PC-3 (cell line): ENCODE results near the gene AKAP8L. TPM values are rescaled to one million over a fixed set of nuclear protein-coding genes. Genes with fewer than 3 reads are reported as not detected.

Source experiments
- ATAC-seq: fragments of 200-7000 bp; cut with Tn5 transposase; 2 replicates; pipeline ENCODE4 v1.9.1; 2020; ENCODE audit warnings: mild to moderate bottlenecking, moderate library complexity
- BruUV-seq: library from RNA; stranded (reverse); fragments of 400-500 nt; replicated peaks from 2 replicates; lab custom pipeline; 2021; lab: Mats Ljungman, UMichigan
- CTCF ChIA-PET: fragments of 300-600 bp; sonication (Branson Sonifier 250); formaldehyde crosslinking; loops from one replicate; lab custom pipeline; 2022; ENCODE audit warnings: antibody characterized with exemption; lab: Charles Lee
- POLR2A ChIA-PET: fragments of 300-600 bp; sonication (Branson Sonifier 250); formaldehyde crosslinking; loops from one replicate; lab custom pipeline; 2022; ENCODE audit warnings: antibody characterized with exemption; ENCODE audit not compliant: unreplicated experiment; lab: Charles Lee
- DNase-seq: peaks from one replicate; pipeline ENCODE4 v3.0.0-alpha.2; 2015
- H2AFZ ChIP-seq: fragments of 300-600 bp; sonication (generic); 2 replicates; pipeline ENCODE4 v1.6.0; 2016; ENCODE audit warnings: antibody characterized with exemption, low read length
- H3F3A ChIP-seq: fragments of 300-600 bp; sonication (generic); one replicate; pipeline ENCODE4 v1.6.0; 2017; ENCODE audit warnings: antibody characterized with exemption, low read length, control low read depth, mild to moderate bottlenecking; ENCODE audit not compliant: unreplicated experiment
- H3K27ac ChIP-seq: fragments of 300-600 bp; sonication (generic); 2 replicates; pipeline ENCODE4 v1.5.1; 2016; ENCODE audit warnings: mild to moderate bottlenecking, low read length
- H3K27me3 ChIP-seq: fragments of 300-600 bp; sonication (generic); 2 replicates; pipeline ENCODE4 v1.6.1; 2016; ENCODE audit warnings: low read length, mixed read lengths
- H3K36me3 ChIP-seq: fragments of 300-600 bp; sonication (generic); 2 replicates; pipeline ENCODE4 v1.6.1; 2016; ENCODE audit warnings: low read depth, mixed run types, low read length, mixed read lengths
- H3K4me1 ChIP-seq: fragments of 300-600 bp; sonication (generic); 2 replicates; pipeline ENCODE4 v1.5.1; 2016; ENCODE audit warnings: low read length; ENCODE audit not compliant: insufficient read depth
- H3K4me2 ChIP-seq: fragments of 300-600 bp; sonication (generic); 2 replicates; pipeline ENCODE4 v1.6.0; 2016; ENCODE audit warnings: low read length
- H3K4me3 ChIP-seq: fragments of 300-600 bp; sonication (generic); 2 replicates; pipeline ENCODE4 v1.5.1; 2016; ENCODE audit warnings: mild to moderate bottlenecking, low read length, mixed read lengths
- H3K79me2 ChIP-seq: fragments of 300-600 bp; sonication (generic); 2 replicates; pipeline ENCODE4 v1.6.1; 2017; ENCODE audit warnings: low read length, mixed read lengths
- H3K9ac ChIP-seq: fragments of 300-600 bp; sonication (generic); 2 replicates; pipeline ENCODE4 v1.6.0; 2016; ENCODE audit warnings: mild to moderate bottlenecking, low read length
- H3K9me2 ChIP-seq: fragments of 300-600 bp; sonication (generic); replicated peaks from 2 replicates; pipeline ENCODE4 v1.6.1; 2016; ENCODE audit warnings: mixed run types, low read length, mixed read lengths
- H3K9me3 ChIP-seq: fragments of 300-600 bp; sonication (generic); 2 replicates; pipeline ENCODE4 v1.6.1; 2016; ENCODE audit warnings: low read length, mixed read lengths
- H4K20me1 ChIP-seq: fragments of 300-600 bp; sonication (generic); 2 replicates; pipeline ENCODE4 v1.6.1; 2016; ENCODE audit warnings: low read length, mixed read lengths
- EZH2 ChIP-seq: fragments of 300-600 bp; sonication (generic); IDR thresholded peaks from one replicate; pipeline ENCODE4 v1.6.1; 2017; ENCODE audit warnings: antibody characterized with exemption, mild to moderate bottlenecking, low read length; ENCODE audit not compliant: unreplicated experiment
- EZH2phosphoT487 ChIP-seq: fragments of 300-600 bp; sonication (generic); IDR thresholded peaks from 2 replicates; pipeline ENCODE4 v1.6.1; 2018; ENCODE audit warnings: mild to moderate bottlenecking, antibody characterized with exemption, low read length, borderline replicate concordance
- intact Hi-C: fragments of 100-400 bp; cut with micrococcal nuclease; formaldehyde crosslinking; loops from 2 replicates; pipeline ENCODE4 v1.9.0; 2023
- total RNA-seq: library from RNA; depleted of rRNA; stranded (reverse); fragments of >200 nt; gene quantifications from 2 replicates; pipeline ENCODE4 v1.2.3, GENCODE V29; 2014
- TF ChIP-seq, protein P1 (sequence below): fragments of 300-600 bp; sonication (generic); conservative IDR thresholded peaks from 2 replicates; pipeline ENCODE4 v1.5.1; 2017; ENCODE audit warnings: antibody characterized with exemption, low read depth, mild to moderate bottlenecking, low read length

AKAP8L gene
- total RNA-seq, 1 experiment from 2014 or later = 97.9 TPM

DNA sequence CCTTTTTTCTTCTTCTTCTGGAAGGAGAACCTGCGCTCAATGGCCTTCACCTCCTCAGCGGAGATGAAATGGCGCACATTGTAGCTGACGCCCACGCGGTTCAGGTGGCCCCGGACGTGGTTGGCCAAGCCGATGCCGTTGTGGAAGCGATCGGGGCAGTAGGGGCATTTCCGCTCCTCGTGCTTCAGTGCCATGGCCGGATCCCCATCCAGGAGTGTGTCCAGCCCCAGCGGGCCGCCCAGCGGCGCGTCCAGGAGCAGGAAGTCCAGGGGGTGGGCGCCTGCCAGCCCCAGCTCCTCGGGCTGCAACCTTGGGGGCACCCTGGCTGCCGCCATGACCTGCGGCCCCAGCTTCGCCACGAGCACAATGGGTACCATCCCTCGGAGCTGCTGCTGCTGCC lies 19.8 kb upstream of the AKAP8L start:
- Histone ChIP-seq H3F3A (no peaks in the 10 kb centered on the region), H3K36me3 (no peaks in the 10 kb centered on the region), H3K27me3 (no peaks in the 10 kb centered on the region), H2AFZ (no peak overlapping the region), H3K9me2 (no peaks in the 10 kb centered on the region), H3K4me2 (no peak overlapping the region), H3K4me1 (0 out of 2 replicates have a peak, but pooled peaks cover under 1% of the 10 kb centered on the region), H3K79me2 (no peaks in the 10 kb centered on the region), H3K9me3 (no peaks in the 10 kb centered on the region), H3K4me3 (no peak overlapping the region), H3K9ac (no peak overlapping the region), H4K20me1 (no peaks in the 10 kb centered on the region), H3K27ac (no peak overlapping the region)
- POLR2A ChIA-PET = no interaction called here
- ATAC-seq (no peak), DNase-seq (no peak)
- no peak for TF ChIP-seq EZH2
- TF ChIP-seq EZH2phosphoT487 = no peak
- TF ChIP-seq, protein P1, sequence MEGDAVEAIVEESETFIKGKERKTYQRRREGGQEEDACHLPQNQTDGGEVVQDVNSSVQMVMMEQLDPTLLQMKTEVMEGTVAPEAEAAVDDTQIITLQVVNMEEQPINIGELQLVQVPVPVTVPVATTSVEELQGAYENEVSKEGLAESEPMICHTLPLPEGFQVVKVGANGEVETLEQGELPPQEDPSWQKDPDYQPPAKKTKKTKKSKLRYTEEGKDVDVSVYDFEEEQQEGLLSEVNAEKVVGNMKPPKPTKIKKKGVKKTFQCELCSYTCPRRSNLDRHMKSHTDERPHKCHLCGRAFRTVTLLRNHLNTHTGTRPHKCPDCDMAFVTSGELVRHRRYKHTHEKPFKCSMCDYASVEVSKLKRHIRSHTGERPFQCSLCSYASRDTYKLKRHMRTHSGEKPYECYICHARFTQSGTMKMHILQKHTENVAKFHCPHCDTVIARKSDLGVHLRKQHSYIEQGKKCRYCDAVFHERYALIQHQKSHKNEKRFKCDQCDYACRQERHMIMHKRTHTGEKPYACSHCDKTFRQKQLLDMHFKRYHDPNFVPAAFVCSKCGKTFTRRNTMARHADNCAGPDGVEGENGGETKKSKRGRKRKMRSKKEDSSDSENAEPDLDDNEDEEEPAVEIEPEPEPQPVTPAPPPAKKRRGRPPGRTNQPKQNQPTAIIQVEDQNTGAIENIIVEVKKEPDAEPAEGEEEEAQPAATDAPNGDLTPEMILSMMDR = no peak
- CTCF ChIA-PET = no interaction called here
- intact Hi-C loops = no loop called here
- BruUV-seq = no TSS peak

DNA sequence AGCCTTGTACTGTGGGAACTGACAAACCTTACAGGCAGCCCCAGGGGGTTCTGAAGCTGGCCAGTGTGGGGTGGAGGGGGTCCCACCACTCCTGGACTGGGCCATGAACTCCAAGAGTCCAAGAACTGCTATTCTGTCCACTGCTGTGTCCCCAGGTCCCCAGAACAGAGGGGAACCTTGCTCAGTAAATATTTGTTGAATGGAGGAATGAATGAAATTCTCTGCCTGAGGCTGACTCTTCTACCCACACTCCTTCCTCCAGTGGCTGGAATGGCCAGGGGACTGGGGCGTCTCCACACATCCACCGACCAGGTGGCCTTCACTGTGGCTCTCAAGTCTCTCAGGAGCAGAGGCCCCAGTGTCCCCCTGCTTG lies 19.3 kb upstream of the AKAP8L start:
- CTCF ChIA-PET = no interaction called here
- Histone ChIP-seq H3K9ac (no peak overlapping the region), H4K20me1 (no peaks in the 10 kb centered on the region), H3K4me3 (no peak overlapping the region), H2AFZ (no peak overlapping the region), H3K4me1 (peaks cover 5% of the 10 kb centered on the region; the same call in 1 of the 2 replicates), H3K9me3 (no peaks in the 10 kb centered on the region), H3K79me2 (no peaks in the 10 kb centered on the region), H3F3A (no peaks in the 10 kb centered on the region), H3K27ac (no peak overlapping the region), H3K9me2 (no peaks in the 10 kb centered on the region), H3K4me2 (no peak overlapping the region), H3K27me3 (no peaks in the 10 kb centered on the region), H3K36me3 (no peaks in the 10 kb centered on the region)
- POLR2A ChIA-PET = no interaction called here
- intact Hi-C loops = no loop called here
- no TSS peak for BruUV-seq
- ATAC-seq (no peak), DNase-seq (no peak)
- no peak for TF ChIP-seq EZH2
- TF ChIP-seq EZH2phosphoT487 = no peak
- TF ChIP-seq, protein P1 = no peak

DNA sequence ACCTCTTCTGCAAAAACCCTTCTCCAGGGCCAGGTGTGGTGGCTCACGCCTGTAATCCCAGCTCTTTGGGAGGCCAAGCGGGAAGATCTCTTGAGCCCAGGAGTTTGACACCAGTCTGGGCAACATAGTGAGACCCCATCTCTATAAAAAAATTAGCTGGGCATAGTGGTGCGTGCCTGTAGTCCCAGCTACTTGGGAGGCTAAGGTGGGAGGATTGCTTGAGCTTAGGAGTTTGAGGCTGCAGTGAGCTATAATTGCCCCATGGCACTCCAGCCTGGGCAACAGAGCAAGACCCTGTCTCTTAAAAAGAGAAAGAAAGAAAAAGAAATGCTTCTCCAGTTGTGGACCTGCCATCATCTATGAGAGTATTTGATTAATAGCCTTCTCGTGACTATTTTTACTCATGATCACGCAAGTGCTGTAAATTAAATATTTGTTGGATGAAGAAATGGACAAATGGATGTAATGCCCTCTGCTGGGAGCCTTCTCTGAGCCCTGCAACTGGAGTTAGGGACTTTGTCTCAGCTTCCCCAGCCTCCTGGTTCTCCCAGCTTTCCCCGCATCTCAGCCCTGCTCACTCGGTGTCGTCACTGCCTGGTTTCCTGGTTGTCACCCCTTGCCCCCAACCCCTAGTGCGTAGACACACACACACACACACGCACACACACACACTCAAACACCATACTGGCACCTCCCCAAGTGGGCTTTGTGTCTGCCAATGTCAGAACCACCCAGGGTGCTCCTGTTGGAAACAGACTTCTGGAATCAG lies 18.8 kb upstream of the AKAP8L start:
- intact Hi-C loops = no loop called here
- peaks cover 7% of the 10 kb centered on the region; the same call in 1 of the 2 replicates for H3K4me1 ChIP-seq
- H3K4me3 ChIP-seq = no peak overlapping the region
- H3K9me3 ChIP-seq = no peaks in the 10 kb centered on the region
- no peak overlapping the region for H3K9ac ChIP-seq
- no peak overlapping the region for H3K4me2 ChIP-seq
- no peak for TF ChIP-seq EZH2
- TF ChIP-seq, protein P1 = peak; percentile 31; the same call in 1 of the 2 replicates
- BruUV-seq = no TSS peak
- DNase-seq = no peak
- ChIA-PET POLR2A (no interaction called here), CTCF (no interaction called here)
- no peaks in the 10 kb centered on the region for H3K9me2 ChIP-seq
- no peak for ATAC-seq
- no peaks in the 10 kb centered on the region for H3F3A ChIP-seq
- no peaks in the 10 kb centered on the region for H4K20me1 ChIP-seq
- H2AFZ ChIP-seq = no peak overlapping the region
- H3K27me3 ChIP-seq = no peaks in the 10 kb centered on the region
- H3K79me2 ChIP-seq = no peaks in the 10 kb centered on the region
- no peak overlapping the region for H3K27ac ChIP-seq
- H3K36me3 ChIP-seq = no peaks in the 10 kb centered on the region
